GM12878 (cell line): ENCODE results near the gene TMEM236. TPM values are rescaled to one million over a fixed set of nuclear protein-coding genes. Genes with fewer than 3 reads are reported as not detected.

Experiments used
- ATF2 ChIP-seq: IDR thresholded peaks from 2 replicates; pipeline ENCODE4 v1.6.1; 2012; ENCODE audit warnings: low read length, inconsistent platforms
- BMI1 ChIP-seq: fragments of 450-650 bp; IDR thresholded peaks from 2 replicates; pipeline ENCODE4 v1.6.1; 2016; ENCODE audit warnings: mild to moderate bottlenecking, moderate library complexity, borderline replicate concordance
- ETV6 ChIP-seq, 2 experiments: fragments of 450-650 bp in 1 of 2; IDR thresholded peaks in 1 of 2; conservative IDR thresholded peaks in 1 of 2; 2 replicates each; pipeline ENCODE4 v1.6.1; 2014; ENCODE audit warnings: antibody characterized with exemption in 1 of 2, borderline replicate concordance in 1 of 2, low read depth in 1 of 2, mild to moderate bottlenecking in 1 of 2, moderate library complexity in 1 of 2
- HDAC2 ChIP-seq: fragments of 200-600 bp; sonication (generic); IDR thresholded peaks from 2 replicates; pipeline ENCODE4 v1.6.1; 2017
- JUND ChIP-seq: IDR thresholded peaks from 2 replicates; pipeline ENCODE4 v1.6.1; 2012; ENCODE audit warnings: low read depth, mild to moderate bottlenecking, low read length, improper control_type of control experiment, moderate library complexity
- MAX ChIP-seq: IDR thresholded peaks from 2 replicates; pipeline ENCODE4 v1.6.1; 2012; ENCODE audit warnings: low read depth, low read length, improper control_type of control experiment
- SIN3A ChIP-seq: IDR thresholded peaks from 2 replicates; pipeline ENCODE4 v1.6.1; 2012; ENCODE audit warnings: low read depth, low read length, improper control_type of control experiment
- SMAD5 ChIP-seq: IDR thresholded peaks from 2 replicates; pipeline ENCODE4 v1.6.1; 2016; ENCODE audit warnings: antibody characterized with exemption, low read depth
- SREBF1 ChIP-seq: IDR thresholded peaks from 2 replicates; pipeline ENCODE4 v1.6.1; 2012; ENCODE audit warnings: mild to moderate bottlenecking, low read length
- SUZ12 ChIP-seq: fragments of 200-600 bp; sonication (generic); IDR thresholded peaks from one replicate; pipeline ENCODE4 v1.6.1; 2018; ENCODE audit warnings: antibody characterized with exemption, mild to moderate bottlenecking; ENCODE audit not compliant: unreplicated experiment
- TCF7 ChIP-seq: IDR thresholded peaks from 2 replicates; pipeline ENCODE4 v1.6.1; 2014; ENCODE audit warnings: antibody characterized with exemption, borderline replicate concordance
- USF1 ChIP-seq: IDR thresholded peaks from 2 replicates; pipeline ENCODE4 v1.6.1; 2011; ENCODE audit warnings: borderline replicate concordance, low read depth, mild to moderate bottlenecking, moderate library complexity, mixed read lengths, low read length; ENCODE audit not compliant: insufficient read depth; ENCODE audit errors: extremely low read length
- ZNF274 ChIP-seq: IDR thresholded peaks from one replicate; pipeline ENCODE4 v1.8.0; 2011; ENCODE audit not compliant: insufficient read length, insufficient read depth
- ZZZ3 ChIP-seq: IDR thresholded peaks from 2 replicates; pipeline ENCODE4 v1.6.1; 2011; ENCODE audit warnings: low read depth; ENCODE audit not compliant: control insufficient read depth, insufficient read length
- polyA plus RNA-seq, 11 experiments: library from polyadenylated mRNA; depleted of rRNA in 4 of 11; unstranded in 6 of 11; stranded (reverse) in 5 of 11; fragments of >200 nt; fragmentation: Nextera tagmentation in 4 of 11; fragmentation: Illumina TruSeq in 1 of 11; extraction: Ambion mirVana in 4 of 11; extraction: Trizol in 1 of 11; gene quantifications; 1 replicate in 1 of 11; 2 replicates in 10 of 11; pipeline versions ENCODE4 v1.2.1 to v1.2.3, GENCODE V29; 2011 to 2016; ENCODE audit warnings: inconsistent platforms in 2 of 11, missing spikeins in 2 of 11, low read depth in 1 of 11
- total RNA-seq, 4 experiments: library from RNA; depleted of rRNA in 3 of 4; stranded (reverse); fragments of >200 nt in 3 of 4; fragmentation: Illumina TruSeq in 1 of 4; extraction: Trizol in 1 of 4; gene quantifications; 2 replicates each; pipeline versions ENCODE4 v1.2.1 to v1.2.3, GENCODE V29; 2013 to 2021
- TF ChIP-seq, protein P1 (sequence below): fragments of 450-650 bp; IDR thresholded peaks from 2 replicates; pipeline ENCODE4 v1.6.1; 2017; ENCODE audit warnings: borderline replicate concordance
- TF ChIP-seq, protein P2 (sequence below): fragments of 450-650 bp; IDR thresholded peaks from 2 replicates; pipeline ENCODE4 v1.6.1; 2017; ENCODE audit warnings: mild to moderate bottlenecking, moderate library complexity
- TF ChIP-seq, protein P3 (sequence below): IDR thresholded peaks from 2 replicates; pipeline ENCODE4 v1.6.1; 2012; ENCODE audit warnings: low read depth, low read length, improper control_type of control experiment
- TF ChIP-seq, protein P4 (sequence below): fragments of 450-650 bp; IDR thresholded peaks from 2 replicates; pipeline ENCODE4 v1.6.1; 2016; ENCODE audit warnings: mild to moderate bottlenecking

The TMEM236 gene
- total and polyA plus RNA-seq, 10 of the 15 experiments (the other 5 are each of a cell fraction or from before 2014, with no cell fraction given), result 0.03 TPM; not detected in 9

DNA sequence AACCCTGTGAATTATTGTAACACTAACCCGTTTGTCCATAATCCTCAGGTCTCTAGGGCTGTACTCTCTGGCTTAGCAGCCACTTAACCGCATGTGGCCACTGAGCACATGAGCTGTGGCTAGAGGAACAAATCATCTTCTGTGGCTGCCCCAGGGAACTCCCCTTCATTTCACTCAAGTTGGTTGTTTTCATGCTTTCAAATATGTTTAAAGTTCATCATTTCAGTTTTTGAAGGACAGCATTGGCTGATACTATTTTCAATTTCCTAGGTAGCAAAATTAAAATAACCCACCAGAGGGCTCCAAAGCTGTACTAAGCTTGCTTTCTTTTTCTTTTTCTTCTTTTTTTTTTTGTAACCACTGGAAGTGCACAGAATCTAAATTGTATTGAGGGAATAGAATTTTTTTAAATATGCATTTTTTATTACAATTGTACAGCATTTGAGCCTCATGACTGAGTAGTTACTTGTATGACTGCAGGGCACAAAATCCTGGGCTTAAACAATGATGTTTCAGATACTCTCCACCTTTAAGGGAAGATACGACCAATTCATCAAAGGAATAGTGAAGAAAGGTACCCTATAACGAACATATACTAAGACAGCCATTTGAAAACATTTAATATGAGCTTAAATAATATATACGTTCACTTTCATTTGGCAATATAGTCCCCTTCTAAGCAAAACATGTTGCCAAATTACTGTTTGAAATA, 95.7 kb downstream of the TMEM236 start (continued):
- TF ChIP-seq ZNF274 (no peak), SIN3A (no peak), ATF2 (no peak), JUND (no peak), BMI1 (no peak), USF1 (no peak), MAX (no peak), TCF7 (no peak), HDAC2 (no peak), SREBF1 (no peak), SMAD5 (no peak), ZZZ3 (no peak), ETV6 (conservative IDR thresholded peaks at IDR 0.05 in 1 of 2, IDR thresholded peaks at IDR 0.05 in 1 of 2; ENCODE audit: borderline replicate concordance in 1 of 2, low read depth in 1 of 2) (no peak), SUZ12 (no peak)
- TF ChIP-seq, protein P1, sequence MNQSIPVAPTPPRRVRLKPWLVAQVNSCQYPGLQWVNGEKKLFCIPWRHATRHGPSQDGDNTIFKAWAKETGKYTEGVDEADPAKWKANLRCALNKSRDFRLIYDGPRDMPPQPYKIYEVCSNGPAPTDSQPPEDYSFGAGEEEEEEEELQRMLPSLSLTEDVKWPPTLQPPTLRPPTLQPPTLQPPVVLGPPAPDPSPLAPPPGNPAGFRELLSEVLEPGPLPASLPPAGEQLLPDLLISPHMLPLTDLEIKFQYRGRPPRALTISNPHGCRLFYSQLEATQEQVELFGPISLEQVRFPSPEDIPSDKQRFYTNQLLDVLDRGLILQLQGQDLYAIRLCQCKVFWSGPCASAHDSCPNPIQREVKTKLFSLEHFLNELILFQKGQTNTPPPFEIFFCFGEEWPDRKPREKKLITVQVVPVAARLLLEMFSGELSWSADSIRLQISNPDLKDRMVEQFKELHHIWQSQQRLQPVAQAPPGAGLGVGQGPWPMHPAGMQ, result no peak
- TF ChIP-seq, protein P2, sequence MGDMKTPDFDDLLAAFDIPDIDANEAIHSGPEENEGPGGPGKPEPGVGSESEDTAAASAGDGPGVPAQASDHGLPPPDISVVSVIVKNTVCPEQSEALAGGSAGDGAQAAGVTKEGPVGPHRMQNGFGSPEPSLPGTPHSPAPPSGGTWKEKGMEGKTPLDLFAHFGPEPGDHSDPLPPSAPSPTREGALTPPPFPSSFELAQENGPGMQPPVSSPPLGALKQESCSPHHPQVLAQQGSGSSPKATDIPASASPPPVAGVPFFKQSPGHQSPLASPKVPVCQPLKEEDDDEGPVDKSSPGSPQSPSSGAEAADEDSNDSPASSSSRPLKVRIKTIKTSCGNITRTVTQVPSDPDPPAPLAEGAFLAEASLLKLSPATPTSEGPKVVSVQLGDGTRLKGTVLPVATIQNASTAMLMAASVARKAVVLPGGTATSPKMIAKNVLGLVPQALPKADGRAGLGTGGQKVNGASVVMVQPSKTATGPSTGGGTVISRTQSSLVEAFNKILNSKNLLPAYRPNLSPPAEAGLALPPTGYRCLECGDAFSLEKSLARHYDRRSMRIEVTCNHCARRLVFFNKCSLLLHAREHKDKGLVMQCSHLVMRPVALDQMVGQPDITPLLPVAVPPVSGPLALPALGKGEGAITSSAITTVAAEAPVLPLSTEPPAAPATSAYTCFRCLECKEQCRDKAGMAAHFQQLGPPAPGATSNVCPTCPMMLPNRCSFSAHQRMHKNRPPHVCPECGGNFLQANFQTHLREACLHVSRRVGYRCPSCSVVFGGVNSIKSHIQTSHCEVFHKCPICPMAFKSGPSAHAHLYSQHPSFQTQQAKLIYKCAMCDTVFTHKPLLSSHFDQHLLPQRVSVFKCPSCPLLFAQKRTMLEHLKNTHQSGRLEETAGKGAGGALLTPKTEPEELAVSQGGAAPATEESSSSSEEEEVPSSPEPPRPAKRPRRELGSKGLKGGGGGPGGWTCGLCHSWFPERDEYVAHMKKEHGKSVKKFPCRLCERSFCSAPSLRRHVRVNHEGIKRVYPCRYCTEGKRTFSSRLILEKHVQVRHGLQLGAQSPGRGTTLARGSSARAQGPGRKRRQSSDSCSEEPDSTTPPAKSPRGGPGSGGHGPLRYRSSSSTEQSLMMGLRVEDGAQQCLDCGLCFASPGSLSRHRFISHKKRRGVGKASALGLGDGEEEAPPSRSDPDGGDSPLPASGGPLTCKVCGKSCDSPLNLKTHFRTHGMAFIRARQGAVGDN, result no peak
- TF ChIP-seq, protein P3, sequence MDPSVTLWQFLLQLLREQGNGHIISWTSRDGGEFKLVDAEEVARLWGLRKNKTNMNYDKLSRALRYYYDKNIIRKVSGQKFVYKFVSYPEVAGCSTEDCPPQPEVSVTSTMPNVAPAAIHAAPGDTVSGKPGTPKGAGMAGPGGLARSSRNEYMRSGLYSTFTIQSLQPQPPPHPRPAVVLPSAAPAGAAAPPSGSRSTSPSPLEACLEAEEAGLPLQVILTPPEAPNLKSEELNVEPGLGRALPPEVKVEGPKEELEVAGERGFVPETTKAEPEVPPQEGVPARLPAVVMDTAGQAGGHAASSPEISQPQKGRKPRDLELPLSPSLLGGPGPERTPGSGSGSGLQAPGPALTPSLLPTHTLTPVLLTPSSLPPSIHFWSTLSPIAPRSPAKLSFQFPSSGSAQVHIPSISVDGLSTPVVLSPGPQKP, result no peak
- TF ChIP-seq, protein P4, sequence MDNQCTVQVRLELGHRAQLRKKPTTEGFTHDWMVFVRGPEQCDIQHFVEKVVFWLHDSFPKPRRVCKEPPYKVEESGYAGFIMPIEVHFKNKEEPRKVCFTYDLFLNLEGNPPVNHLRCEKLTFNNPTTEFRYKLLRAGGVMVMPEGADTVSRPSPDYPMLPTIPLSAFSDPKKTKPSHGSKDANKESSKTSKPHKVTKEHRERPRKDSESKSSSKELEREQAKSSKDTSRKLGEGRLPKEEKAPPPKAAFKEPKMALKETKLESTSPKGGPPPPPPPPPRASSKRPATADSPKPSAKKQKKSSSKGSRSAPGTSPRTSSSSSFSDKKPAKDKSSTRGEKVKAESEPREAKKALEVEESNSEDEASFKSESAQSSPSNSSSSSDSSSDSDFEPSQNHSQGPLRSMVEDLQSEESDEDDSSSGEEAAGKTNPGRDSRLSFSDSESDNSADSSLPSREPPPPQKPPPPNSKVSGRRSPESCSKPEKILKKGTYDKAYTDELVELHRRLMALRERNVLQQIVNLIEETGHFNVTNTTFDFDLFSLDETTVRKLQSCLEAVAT, result 0 out of 2 replicates have a peak, but pooled peaks have one; percentile 28
